LNCAP (cell line): ENCODE data around the gene DEGS2.

Experiments
- CTCF ChIP-seq: fragments of 450-650 bp; IDR thresholded peaks from 2 replicates; pipeline ENCODE4 v1.5.1; 2017; ENCODE audit warnings: mild to moderate bottlenecking

Gene DEGS2

GRCh38 chr14:100134586-100134985 is 24.9 kb downstream of the DEGS2 start:
- no peak for TF ChIP-seq CTCF

GRCh38 chr14:100132903-100133510 is 26.4 kb downstream of the DEGS2 start:
- no peak for TF ChIP-seq CTCF

GRCh38 chr14:100132161-100132902 is 27.1 kb downstream of the DEGS2 start:
- no peak for TF ChIP-seq CTCF

GRCh38 chr14:100131181-100131580 is 28.3 kb downstream of the DEGS2 start:
- TF ChIP-seq CTCF: no peak

GRCh38 chr14:100130521-100130920 is 28.9 kb downstream of the DEGS2 start:
- no peak for TF ChIP-seq CTCF

GRCh38 chr14:100129161-100129589 is 30.3 kb downstream of the DEGS2 start:
- no peak for TF ChIP-seq CTCF

GRCh38 chr14:100128688-100129087 is 30.8 kb downstream of the DEGS2 start:
- no peak for TF ChIP-seq CTCF
